22Rv1 (cell line): ENCODE data around the gene WNT16.

ENCODE experiments used
- CTCF ChIP-seq: fragments of 450-650 bp; IDR thresholded peaks from 2 replicates; pipeline ENCODE4 v1.5.1; 2017; ENCODE audit warnings: mild to moderate bottlenecking
- ZFX ChIP-seq: fragments of 450-650 bp; IDR thresholded peaks from 2 replicates; pipeline ENCODE4 v1.6.1; 2017; ENCODE audit warnings: antibody characterized with exemption, borderline replicate concordance

GRCh38 chr7:121300685-121301420 lies 27.9 kb upstream of the WNT16 start:
- TF ChIP-seq CTCF = no peak
- no peak for TF ChIP-seq ZFX
